Measurements from ENCODE around the gene CMBL.

DNA sequence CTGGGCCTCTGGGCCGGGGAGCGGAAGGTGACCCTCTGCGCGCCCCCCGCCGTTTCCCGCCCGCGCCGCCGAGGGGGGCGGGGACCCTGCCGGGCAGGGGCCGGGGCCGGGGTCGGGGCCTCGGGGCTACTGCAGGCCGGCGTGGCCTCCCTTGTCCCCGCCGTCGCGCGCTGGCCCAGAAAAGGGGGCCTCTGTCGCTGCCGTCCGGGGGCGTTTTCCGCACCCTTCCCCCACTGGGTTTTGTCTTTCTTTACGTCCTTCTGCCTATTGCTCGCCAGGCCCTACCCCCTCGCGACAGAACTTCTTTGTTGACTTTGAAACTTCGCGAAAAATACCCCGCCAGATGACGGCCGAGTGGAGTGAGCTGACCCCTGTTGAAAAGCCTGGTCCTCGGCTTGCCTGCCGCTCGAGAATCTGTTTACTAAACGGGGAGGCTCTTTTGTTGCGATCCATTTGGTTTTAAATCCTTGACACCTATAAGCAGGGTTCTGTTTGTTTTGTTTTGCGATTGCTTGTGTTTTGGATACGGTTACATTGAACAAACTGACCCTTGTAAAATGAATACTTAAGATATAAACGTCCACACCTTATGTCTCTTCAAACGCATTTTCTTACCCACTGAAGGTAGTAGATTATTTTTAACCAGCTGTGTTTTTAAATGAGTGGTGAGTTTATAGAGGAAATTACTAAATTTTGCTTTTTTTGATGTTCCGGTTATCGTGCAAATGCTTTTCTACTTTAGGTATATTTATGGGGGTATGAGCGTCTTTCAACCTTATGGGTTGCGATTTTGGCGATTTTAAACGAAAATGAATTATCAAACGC lies 46.6 kb upstream of the CMBL start:
- TF ChIP-seq, protein P1, sequence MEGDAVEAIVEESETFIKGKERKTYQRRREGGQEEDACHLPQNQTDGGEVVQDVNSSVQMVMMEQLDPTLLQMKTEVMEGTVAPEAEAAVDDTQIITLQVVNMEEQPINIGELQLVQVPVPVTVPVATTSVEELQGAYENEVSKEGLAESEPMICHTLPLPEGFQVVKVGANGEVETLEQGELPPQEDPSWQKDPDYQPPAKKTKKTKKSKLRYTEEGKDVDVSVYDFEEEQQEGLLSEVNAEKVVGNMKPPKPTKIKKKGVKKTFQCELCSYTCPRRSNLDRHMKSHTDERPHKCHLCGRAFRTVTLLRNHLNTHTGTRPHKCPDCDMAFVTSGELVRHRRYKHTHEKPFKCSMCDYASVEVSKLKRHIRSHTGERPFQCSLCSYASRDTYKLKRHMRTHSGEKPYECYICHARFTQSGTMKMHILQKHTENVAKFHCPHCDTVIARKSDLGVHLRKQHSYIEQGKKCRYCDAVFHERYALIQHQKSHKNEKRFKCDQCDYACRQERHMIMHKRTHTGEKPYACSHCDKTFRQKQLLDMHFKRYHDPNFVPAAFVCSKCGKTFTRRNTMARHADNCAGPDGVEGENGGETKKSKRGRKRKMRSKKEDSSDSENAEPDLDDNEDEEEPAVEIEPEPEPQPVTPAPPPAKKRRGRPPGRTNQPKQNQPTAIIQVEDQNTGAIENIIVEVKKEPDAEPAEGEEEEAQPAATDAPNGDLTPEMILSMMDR (conservative IDR thresholded peaks at IDR 0.05; ENCODE audit: low read length): 0 out of 2 replicates have a peak, but pooled peaks have one; percentile 9
- no peak for TF ChIP-seq EZH2phosphoT487 (IDR thresholded peaks at IDR 0.05; ENCODE audit: borderline replicate concordance, low read depth, low read length)
